HG02610 (cell line): ENCODE measurements around the gene RRP1.
"Not testable (repeated sequence)": the region's sequence is repeated elsewhere in the genome, so short reads cannot be mapped to it uniquely, and the experiment has no call there.

ENCODE experiments used
- ATAC-seq: cut with Tn5 transposase; IDR thresholded peaks from one replicate; pipeline ENCODE4 v1.9.1; 2021; ENCODE audit warnings: mild to moderate bottlenecking, moderate library complexity; ENCODE audit not compliant: unreplicated experiment

Gene RRP1

GRCh38 chr21:43835050-43835449, 45.7 kb downstream of the RRP1 start:
- ATAC-seq: no peak

- ATAC-seq: no peak
Observed at GRCh38 chr21:43835861-43836260, 46.5 kb downstream of the RRP1 start.

GRCh38 chr21:43836616-43837015, 47.2 kb downstream of the RRP1 start:
- no peak for ATAC-seq

GRCh38 chr21:43840259-43840658, 50.9 kb downstream of the RRP1 start:
- no peak for ATAC-seq

GRCh38 chr21:43842742-43843141, 53.4 kb downstream of the RRP1 start:
- no peak for ATAC-seq

GRCh38 chr21:43844906-43845305, 55.5 kb downstream of the RRP1 start:
- ATAC-seq: not testable (repeated sequence)

- ATAC-seq: no peak
Observed at GRCh38 chr21:43845386-43845785, 56.0 kb downstream of the RRP1 start.

- ATAC-seq: no peak
Observed at GRCh38 chr21:43846430-43846829, 57.1 kb downstream of the RRP1 start.

- no peak for ATAC-seq
Observed at GRCh38 chr21:43847301-43847700, 57.9 kb downstream of the RRP1 start.

- no peak for ATAC-seq
Observed at GRCh38 chr21:43848771-43849170, 59.4 kb downstream of the RRP1 start.

- no peak for ATAC-seq
Observed at GRCh38 chr21:43849532-43850299, 60.3 kb downstream of the RRP1 start.

- no peak for ATAC-seq
Observed at GRCh38 chr21:43850728-43851295, 61.4 kb downstream of the RRP1 start.

- ATAC-seq: no peak
Observed at GRCh38 chr21:43851593-43851992, 62.2 kb downstream of the RRP1 start.

- peak; percentile 17 for ATAC-seq
Observed at GRCh38 chr21:43853851-43854772, 64.7 kb downstream of the RRP1 start.
